Right lobe of liver (tissue), 6 donors: ENCODE data around the gene HDAC4. TPM values are rescaled to one million over a fixed set of nuclear protein-coding genes. Genes with fewer than 3 reads are reported as not detected.

ENCODE experiments used
- ATAC-seq, 4 donors: fragments of 200-7000 bp; cut with Tn5 transposase; one replicate each; pipeline ENCODE4 v1.9.1; 2020; ENCODE audit warnings: mild to moderate bottlenecking in 4 of 4, moderate library complexity in 4 of 4
- DNase-seq, 3 donors: peaks; one replicate each; pipeline ENCODE4 v3.0.0-alpha.2; 2020
- H3K27ac ChIP-seq, 3 donors: fragments of 200-600 bp; one replicate each; pipeline ENCODE4 v1.8.0; 2022
- H3K27me3 ChIP-seq, 2 donors: fragments of 200-600 bp; one replicate each; pipeline ENCODE4 v1.8.0; 2022
- H3K36me3 ChIP-seq, 4 donors: fragments of 200-600 bp; sonication (generic) in 1 of 4; one replicate each; pipeline versions ENCODE4 v1.5.1 to v1.8.0; 2017 to 2022; ENCODE audit warnings: control low read depth in 1 of 4
- H3K4me1 ChIP-seq, 4 donors: fragments of 200-600 bp; sonication (generic) in 1 of 4; one replicate each; pipeline versions ENCODE4 v1.5.1 to v1.8.0; 2017 to 2022; ENCODE audit warnings: control low read depth in 1 of 4
- H3K4me3 ChIP-seq, 3 donors: fragments of 200-600 bp; one replicate each; pipeline ENCODE4 v1.8.0; 2022
- H3K9me3 ChIP-seq, 4 donors: fragments of 200-600 bp; sonication (generic) in 1 of 4; one replicate each; pipeline versions ENCODE4 v1.5.1 to v1.8.0; 2017 to 2022; ENCODE audit warnings: control low read depth in 1 of 4
- CTCF ChIP-seq, 4 donors: fragments of 200-600 bp in 3 of 4; fragments of 450-650 bp in 1 of 4; IDR thresholded peaks; one replicate each; pipeline versions ENCODE4 v1.5.1 to v1.8.0; 2016 to 2022; ENCODE audit warnings: antibody characterized with exemption in 4 of 4, mild to moderate bottlenecking in 2 of 4
- POLR2A ChIP-seq: fragments of 450-650 bp; IDR thresholded peaks from one replicate; pipeline ENCODE4 v1.6.1; 2017; ENCODE audit warnings: antibody characterized with exemption, mild to moderate bottlenecking
- WGBS: methylation state at CpG from one replicate; pipeline ENCODE4 v1.1.6; 2018; ENCODE audit warnings: low coverage, low lambda C conversion rate; ENCODE audit not compliant: insufficient coverage; ENCODE audit errors: missing lambda C conversion rate; 5-methylcytosine and 5-hydroxymethylcytosine counted together
- intact Hi-C, 2 donors: fragments of 100-400 bp; cut with DNase I; formaldehyde crosslinking; loops; one replicate each; pipeline versions ENCODE4 v1.11.2 to v1.14.1; 2022
- total RNA-seq, 6 experiments: library from RNA; depleted of rRNA in 2 of 6; stranded (reverse); fragments of >200 nt in 2 of 6; fragmentation: NEBNext Ultra II Directional in 3 of 6; extraction: Animal tissue kit (Norgen Biotek cat#: 25700) in 3 of 6; gene quantifications; one replicate each; pipeline versions ENCODE4 v1.1.0 to v1.2.4, GENCODE V29; 2016 to 2023
- donor health status: DM: no; HTN: yes; CAD: no.
- donor health status: DM: no; HTN: no; CAD: no.
- donor health status: DM: no; HTN: no; CAD: no.
- donor health status: DM: no; HTN: yes; CAD: no.
- donor health status: DM: no; HTN: yes; CAD: no.

The HDAC4 gene
- total RNA-seq, 6 experiments from 2014 or later, result 8.9 to 22.4 (median 14.7) TPM

DNA sequence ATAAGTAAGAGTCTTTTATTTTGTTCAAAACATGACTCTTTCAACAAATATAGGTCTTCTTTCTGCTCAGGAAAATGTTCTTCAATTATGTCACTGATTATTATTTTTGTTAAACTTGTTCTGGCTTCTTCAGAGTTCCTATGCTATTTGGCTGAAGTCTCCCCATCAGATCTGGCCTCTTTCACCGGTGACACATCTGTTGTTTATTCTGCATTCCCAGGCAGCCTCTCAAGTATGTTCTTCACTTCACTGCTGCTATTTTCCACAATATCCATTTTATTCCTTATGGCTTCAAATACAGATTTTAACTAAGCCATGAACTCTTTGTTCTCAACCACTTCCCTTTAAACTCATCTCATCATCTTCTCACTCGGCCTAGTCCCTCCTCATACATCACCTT is 45.7 kb downstream of the HDAC4 start:
- no peak for ATAC-seq
- Histone ChIP-seq H3K27ac (no peak overlapping the region), H3K4me3 (no peak overlapping the region), H3K36me3 (peaks cover 0 to 10% (median 0%) of the 10 kb centered on the region in 4 donors), H3K27me3 (no peaks in the 10 kb centered on the region), H3K9me3 (no peaks in the 10 kb centered on the region), H3K4me1 (peaks cover 0 to 25% (median 14%) of the 10 kb centered on the region in 4 donors)
- TF ChIP-seq POLR2A, result no peak
- TF ChIP-seq CTCF (IDR thresholded peaks at IDR 0.05), result no peak
- intact Hi-C loops, result no loop called here
- 56% methylated on average over 2 of the region's 2 CpGs for WGBS
- no peak for DNase-seq

DNA sequence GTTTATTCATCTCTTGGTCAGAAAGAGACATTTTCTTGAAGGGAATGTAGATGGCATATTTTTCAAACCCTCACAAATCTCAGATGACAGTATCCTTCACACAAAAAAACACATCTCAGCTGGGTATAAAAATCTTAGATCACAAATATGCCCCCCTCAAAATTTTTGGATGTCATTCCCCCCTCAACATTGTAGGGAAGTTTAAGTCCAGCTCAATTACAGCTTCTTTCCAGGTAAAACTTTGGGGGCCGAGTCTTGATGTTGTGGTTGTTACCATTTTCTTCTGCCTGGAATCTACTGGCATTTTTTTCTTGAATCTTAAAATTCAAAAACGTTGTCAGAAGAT is 46.1 kb downstream of the HDAC4 start:
- Histone ChIP-seq H3K9me3 (no peaks in the 10 kb centered on the region), H3K27ac (no peak overlapping the region), H3K36me3 (peaks cover 0 to 10% (median 0%) of the 10 kb centered on the region in 4 donors), H3K4me3 (no peak overlapping the region), H3K27me3 (no peaks in the 10 kb centered on the region), H3K4me1 (peaks cover 0 to 25% (median 14%) of the 10 kb centered on the region in 4 donors)
- intact Hi-C loops, result no loop called here
- no peak for DNase-seq
- ATAC-seq, result no peak
- TF ChIP-seq CTCF (IDR thresholded peaks at IDR 0.05), result no peak
- TF ChIP-seq POLR2A, result no peak
- 100% methylated on average over 2 of the region's 2 CpGs for WGBS

- H3K4me1 ChIP-seq, result peaks cover 0 to 25% (median 14%) of the 10 kb centered on the region in 4 donors
- H3K27ac ChIP-seq, result no peak overlapping the region
- H3K36me3 ChIP-seq, result peaks cover 0 to 10% (median 0%) of the 10 kb centered on the region in 4 donors
- intact Hi-C loops, result no loop called here
- ATAC-seq, result no peak
- WGBS, result 90% methylated on average over 7 of the region's 7 CpGs
- H3K27me3 ChIP-seq, result no peaks in the 10 kb centered on the region
- TF ChIP-seq POLR2A (no peak), CTCF (IDR thresholded peaks at IDR 0.05) (no peak)
- H3K9me3 ChIP-seq, result no peaks in the 10 kb centered on the region
- no peak overlapping the region for H3K4me3 ChIP-seq
- DNase-seq, result no peak
These were observed 46.6 kb downstream of the HDAC4 start for GRCh38 chr2:239354132-239354790.

- no peak for DNase-seq
- no peaks in the 10 kb centered on the region for H3K27me3 ChIP-seq
- no peaks in the 10 kb centered on the region for H3K9me3 ChIP-seq
- no peak for TF ChIP-seq CTCF (IDR thresholded peaks at IDR 0.05)
- no peak for TF ChIP-seq POLR2A
- intact Hi-C loops, result no loop called here
- 82% methylated on average over 5 of the region's 5 CpGs for WGBS
- peaks cover 0 to 10% (median 0%) of the 10 kb centered on the region in 4 donors for H3K36me3 ChIP-seq
- H3K4me3 ChIP-seq, result no peak overlapping the region
- no peak for ATAC-seq
- H3K4me1 ChIP-seq, result peaks cover 0 to 24% (median 13%) of the 10 kb centered on the region in 4 donors
- no peak overlapping the region for H3K27ac ChIP-seq
These were observed 47.1 kb downstream of the HDAC4 start for GRCh38 chr2:239353692-239354091.
